ENCODE results near the gene CLSTN1. TPM values are rescaled to one million over a fixed set of nuclear protein-coding genes. Genes with fewer than 3 reads are reported as not detected.

CLSTN1 gene
- total RNA-seq, 1 experiment from 2014 or later: 100 TPM

- no peak overlapping the region for H4K8ac ChIP-seq (replicated peaks; ENCODE audit: insufficient read length, low read depth, low read length)
- WGBS (ENCODE audit: extremely low coverage, insufficient read length, low lambda C conversion rate): no CpG with 5 or more reads among the region's 3 CpGs
- H3K27me3 Mint-ChIP-seq (ENCODE audit: low read depth): peaks cover 39% of the 10 kb centered on the region
- H3K4me1 Mint-ChIP-seq: peaks cover 32 to 38% of the 10 kb centered on the region in 2 experiments
- H4K20me1 ChIP-seq (ENCODE audit: control insufficient read depth, insufficient read depth, insufficient read length): no peaks in the 10 kb centered on the region
- no peak overlapping the region for H3K27ac Mint-ChIP-seq
- no peaks in the 10 kb centered on the region for H3K79me1 ChIP-seq (ENCODE audit: insufficient read depth, low read depth, low read length, poor library complexity, severe bottlenecking)
- no peak overlapping the region for H2AFZ ChIP-seq (ENCODE audit: low read length)
- no peaks in the 10 kb centered on the region; a peak in 2 of 7 replicates for H3K36me3 Mint-ChIP-seq (ENCODE audit: insufficient read depth in 1 of 3, low read depth in 3 of 3)
- peaks cover 18% of the 10 kb centered on the region for H3K23me2 ChIP-seq (ENCODE audit: insufficient read length, low read depth, low read length, poor library complexity, severe bottlenecking)
- peaks cover 5% of the 10 kb centered on the region; the same call in 1 of the 2 replicates for H3K79me2 ChIP-seq (ENCODE audit: insufficient read depth, low read length)
- no peak overlapping the region for H3K9ac ChIP-seq (ENCODE audit: extremely low read depth, insufficient read length, low read length)
- H3K4me2 ChIP-seq (ENCODE audit: insufficient read depth, insufficient read length, low read length): peak overlapping the region; percentile 79
- H3K18ac ChIP-seq (ENCODE audit: insufficient read length, low read depth, low read length): no peak overlapping the region
- no peaks in the 10 kb centered on the region for H3K9me3 ChIP-seq (ENCODE audit: control insufficient read depth, low read depth, low read length)
- 0 out of 5 replicates have a peak overlapping the region, but pooled peaks of 1 of the 2 experiments have one; percentile 79 for H3K4me3 Mint-ChIP-seq
- H3K56ac ChIP-seq (ENCODE audit: insufficient read length, low read depth, low read length): no peak overlapping the region
- H3K4ac ChIP-seq (ENCODE audit: low read depth, low read length): no peak overlapping the region
- no peak overlapping the region for H3K23ac ChIP-seq (ENCODE audit: insufficient read length, low read depth, low read length)
- H3K27me3 ChIP-seq (ENCODE audit: insufficient read depth, low read length): peaks cover 6% of the 10 kb centered on the region; the same call in 1 of the 2 replicates
- H3T11ph ChIP-seq (ENCODE audit: low read length): no peak overlapping the region
- no peak overlapping the region for H3K27ac ChIP-seq (ENCODE audit: insufficient read length, low read depth, low read length)
- H2BK5ac ChIP-seq (ENCODE audit: insufficient read length, low read length): no peak overlapping the region
- H2BK20ac ChIP-seq (ENCODE audit: low read depth, low read length, poor library complexity, severe bottlenecking): no peak overlapping the region
- no peak overlapping the region for H2BK120ac ChIP-seq (ENCODE audit: low read depth, low read length, poor library complexity, severe bottlenecking)
- no peak overlapping the region for H2AK5ac ChIP-seq (ENCODE audit: insufficient read length, low read length)
- DNase-seq: no peak
- no peak overlapping the region for H2BK12ac ChIP-seq (ENCODE audit: insufficient read length, low read depth, low read length)
- TF ChIP-seq, protein P1, sequence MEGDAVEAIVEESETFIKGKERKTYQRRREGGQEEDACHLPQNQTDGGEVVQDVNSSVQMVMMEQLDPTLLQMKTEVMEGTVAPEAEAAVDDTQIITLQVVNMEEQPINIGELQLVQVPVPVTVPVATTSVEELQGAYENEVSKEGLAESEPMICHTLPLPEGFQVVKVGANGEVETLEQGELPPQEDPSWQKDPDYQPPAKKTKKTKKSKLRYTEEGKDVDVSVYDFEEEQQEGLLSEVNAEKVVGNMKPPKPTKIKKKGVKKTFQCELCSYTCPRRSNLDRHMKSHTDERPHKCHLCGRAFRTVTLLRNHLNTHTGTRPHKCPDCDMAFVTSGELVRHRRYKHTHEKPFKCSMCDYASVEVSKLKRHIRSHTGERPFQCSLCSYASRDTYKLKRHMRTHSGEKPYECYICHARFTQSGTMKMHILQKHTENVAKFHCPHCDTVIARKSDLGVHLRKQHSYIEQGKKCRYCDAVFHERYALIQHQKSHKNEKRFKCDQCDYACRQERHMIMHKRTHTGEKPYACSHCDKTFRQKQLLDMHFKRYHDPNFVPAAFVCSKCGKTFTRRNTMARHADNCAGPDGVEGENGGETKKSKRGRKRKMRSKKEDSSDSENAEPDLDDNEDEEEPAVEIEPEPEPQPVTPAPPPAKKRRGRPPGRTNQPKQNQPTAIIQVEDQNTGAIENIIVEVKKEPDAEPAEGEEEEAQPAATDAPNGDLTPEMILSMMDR (conservative IDR thresholded peaks at IDR 0.05): no peak
- no peak overlapping the region for H3K14ac ChIP-seq (ENCODE audit: insufficient read depth, low read length)
- no peak overlapping the region for H4K91ac ChIP-seq (ENCODE audit: insufficient read length, low read depth, low read length)
- H3K4me1 ChIP-seq (ENCODE audit: insufficient read depth, low read length): peaks cover 3% of the 10 kb centered on the region; the same call in 1 of the 2 replicates
- no peak overlapping the region for H2BK15ac ChIP-seq (ENCODE audit: low read depth, low read length)
- H4K5ac ChIP-seq (ENCODE audit: insufficient read length, low read depth, low read length): no peak overlapping the region
- H3K9me3 Mint-ChIP-seq: no peaks in the 10 kb centered on the region; a peak in 2 of 5 replicates
Measured at GRCh38 chr1:9826087-9826486, 2.3 kb upstream of the CLSTN1 start.
